OCI-LY7 (cell line): ENCODE results near the gene EIF2S3.

ENCODE experiments used
- CTCF ChIP-seq: fragments of 200-600 bp; sonication (generic); conservative IDR thresholded peaks from 2 replicates; pipeline ENCODE4 v1.5.1; 2014; ENCODE audit warnings: mild to moderate bottlenecking, antibody characterized with exemption, low read length, moderate library complexity, mixed read lengths
- EZH2phosphoT487 ChIP-seq: fragments of 200-600 bp; sonication (generic); IDR thresholded peaks from 2 replicates; pipeline ENCODE4 v1.6.1; 2018; ENCODE audit warnings: low read depth, borderline replicate concordance, mild to moderate bottlenecking, mixed run types, antibody characterized with exemption, low read length, moderate library complexity, mixed read lengths

GRCh38 chrX:24027086-24027485, 27.7 kb upstream of the EIF2S3 start, which contains the start of gene KLHL15:
- TF ChIP-seq CTCF (no peak), EZH2phosphoT487 (no peak)
